ENCODE measurements around the gene PTPRN.

The PTPRN gene

GRCh38 chr2:219254590-219255201 lies 54.5 kb downstream of the PTPRN start:
- H3K4me3 ChIP-seq (ENCODE audit: low read length): peak overlapping the region; percentile 66
- peak; percentile 38 for DNase-seq (ENCODE audit: low read depth)

GRCh38 chr2:219253753-219254589 lies 55.2 kb downstream of the PTPRN start, which contains the start of gene TUBA4A:
Gene TUBA4A (minus strand): TSS chr2:219253918. CDS start chr2:219253858, 60 bp downstream.
- peak; percentile 1 for TF ChIP-seq CTCF (IDR thresholded peaks at IDR 0.05; ENCODE audit: insufficient read depth, low read depth, low read length, missing control alignments)
- peak; percentile 87 for DNase-seq (ENCODE audit: low read depth)
- H3K4me3 ChIP-seq (ENCODE audit: low read length): peak within 1 kb of the TSS; percentile 66

More at GRCh38 chr2:219254590-219255201, 54.5 kb downstream of the PTPRN start:
- no peak for TF ChIP-seq CTCF (IDR thresholded peaks at IDR 0.05; ENCODE audit: insufficient read depth, low read depth, low read length, missing control alignments)

- DNase-seq (ENCODE audit: low read depth): peak; percentile 61
- TF ChIP-seq CTCF (IDR thresholded peaks at IDR 0.05; ENCODE audit: insufficient read depth, low read depth, low read length, missing control alignments): no peak
Measured at GRCh38 chr2:219252900-219253752, 56.1 kb downstream of the PTPRN start, which contains the start of gene TUBA4B. Gene TUBA4B (plus strand): TSS chr2:219253243. CDS start chr2:219253408, 165 bp downstream.

GRCh38 chr2:219252570-219252899 lies 56.7 kb downstream of the PTPRN start:
- no peak for TF ChIP-seq CTCF (IDR thresholded peaks at IDR 0.05; ENCODE audit: insufficient read depth, low read depth, low read length, missing control alignments)
- peak; percentile 14 for DNase-seq (ENCODE audit: low read depth)
- peak overlapping the region; percentile 66 for H3K4me3 ChIP-seq (ENCODE audit: low read length)

More at GRCh38 chr2:219252900-219253752, 56.1 kb downstream of the PTPRN start, which contains the start of gene TUBA4B:
- peak within 1 kb of the TSS; percentile 66 for H3K4me3 ChIP-seq (ENCODE audit: low read length)

- H3K4me3 ChIP-seq (ENCODE audit: low read length): peak overlapping the region; percentile 66
- peak; percentile 14 for TF ChIP-seq CTCF (IDR thresholded peaks at IDR 0.05; ENCODE audit: insufficient read depth, low read depth, low read length, missing control alignments)
Measured at GRCh38 chr2:219252084-219252483, 57.1 kb downstream of the PTPRN start.

GRCh38 chr2:219251656-219252055 lies 57.5 kb downstream of the PTPRN start:
- peak overlapping the region; percentile 66 for H3K4me3 ChIP-seq (ENCODE audit: low read length)
- DNase-seq (ENCODE audit: low read depth): peak; percentile 26
- no peak for TF ChIP-seq CTCF (IDR thresholded peaks at IDR 0.05; ENCODE audit: insufficient read depth, low read depth, low read length, missing control alignments)

More at GRCh38 chr2:219252084-219252483, 57.1 kb downstream of the PTPRN start:
- DNase-seq (ENCODE audit: low read depth): peak; percentile 80

Data from epithelial cell of esophagus (primary cell).